HG02610 (cell line): ENCODE results near the gene SCYL1.

ENCODE experiments used
- ATAC-seq: cut with Tn5 transposase; IDR thresholded peaks from one replicate; pipeline ENCODE4 v1.9.1; 2021; ENCODE audit warnings: mild to moderate bottlenecking, moderate library complexity; ENCODE audit not compliant: unreplicated experiment

SCYL1 gene

DNA sequence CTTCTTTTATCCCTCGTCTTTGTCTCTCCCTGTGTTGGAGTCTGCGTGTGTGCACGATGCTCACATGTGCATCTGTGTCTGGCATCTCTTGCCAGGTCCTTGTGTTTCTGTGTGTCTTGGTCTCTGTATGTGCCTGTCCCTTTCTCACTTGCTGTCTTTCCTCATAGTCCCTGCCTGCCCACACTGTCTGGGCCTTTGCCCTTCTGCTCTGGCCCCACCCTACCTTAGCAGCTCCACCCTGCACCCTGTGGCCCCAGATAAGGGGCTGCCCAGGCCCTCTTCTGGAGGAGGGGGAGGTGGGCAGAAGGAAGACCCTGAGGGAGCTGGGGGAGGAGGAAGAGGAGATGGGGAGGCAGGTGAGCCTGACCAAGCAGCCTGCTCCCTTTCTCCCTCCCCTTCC, 53.8 kb downstream of the SCYL1 start:
- ATAC-seq: no peak

GRCh38 chr11:65579291-65579690, 54.4 kb downstream of the SCYL1 start:
- no peak for ATAC-seq

DNA sequence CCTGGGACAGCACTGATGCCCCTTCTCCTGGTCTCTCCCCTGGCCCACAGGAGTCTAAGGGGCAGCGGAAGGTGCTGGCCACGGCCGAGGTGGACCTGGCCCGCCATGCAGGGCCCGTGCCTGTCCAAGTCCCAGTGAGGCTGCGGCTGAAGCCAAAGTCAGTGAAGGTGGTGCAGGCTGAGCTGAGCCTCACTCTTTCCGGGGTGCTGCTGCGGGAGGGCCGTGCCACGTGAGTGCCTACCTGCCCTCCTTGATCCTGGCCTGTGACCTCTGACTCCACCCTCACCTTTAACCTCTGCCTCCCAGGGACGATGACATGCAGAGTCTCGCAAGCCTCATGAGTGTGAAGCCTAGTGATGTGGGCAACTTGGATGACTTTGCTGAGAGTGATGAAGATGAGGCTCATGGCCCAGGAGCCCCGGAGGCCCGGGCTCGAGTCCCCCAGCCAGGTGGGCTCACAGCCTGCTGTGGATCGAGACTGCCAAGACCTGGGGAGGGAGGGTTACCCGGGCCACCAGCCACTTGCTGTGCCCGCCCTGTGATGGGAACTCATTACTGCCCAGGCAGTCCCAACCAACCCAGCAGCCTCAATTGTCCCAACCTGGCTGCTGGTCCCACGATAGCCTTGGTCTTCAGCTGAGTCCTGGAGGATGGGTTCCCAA, 55.3 kb downstream of the SCYL1 start:
- ATAC-seq: no peak

DNA sequence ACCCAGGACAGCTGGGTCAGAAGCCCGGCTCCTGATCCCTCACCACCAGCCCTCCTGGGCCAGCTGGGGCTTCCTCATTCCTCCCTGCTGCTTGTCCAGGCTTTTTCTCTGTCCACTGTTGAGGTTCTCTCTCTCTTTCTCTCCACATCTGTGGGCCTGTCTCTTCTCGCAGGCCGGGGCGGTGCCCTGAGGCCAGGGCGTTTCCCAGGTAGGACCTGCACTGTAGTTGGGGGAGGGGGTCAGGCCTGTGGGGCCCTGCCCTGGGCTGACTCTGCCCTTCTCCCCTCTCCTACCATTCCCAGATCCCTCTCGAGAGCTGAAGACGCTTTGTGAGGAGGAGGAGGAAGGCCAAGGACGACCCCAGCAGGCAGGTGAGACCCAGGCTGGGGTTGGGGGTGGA, 55.9 kb downstream of the SCYL1 start:
- ATAC-seq: no peak

DNA sequence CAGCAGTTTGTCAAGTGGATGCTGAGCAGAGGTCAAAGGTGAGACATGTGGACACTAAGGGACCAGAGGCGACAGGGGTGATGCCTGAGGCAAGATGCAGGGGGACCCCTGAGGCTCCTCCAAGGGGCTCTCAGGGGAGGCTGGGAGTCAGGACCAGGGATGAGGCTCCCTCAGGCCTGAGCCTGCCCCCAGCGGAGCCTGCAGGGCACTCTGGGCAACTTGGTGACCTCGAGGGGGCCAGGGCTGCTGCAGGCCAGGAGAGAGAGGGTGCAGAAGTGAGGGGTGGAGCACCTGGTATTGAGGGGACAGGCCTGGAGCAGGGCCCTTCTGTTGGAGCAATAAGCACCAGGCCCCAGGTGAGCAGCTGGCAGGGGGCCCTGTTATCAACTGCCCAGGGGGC, 57.0 kb downstream of the SCYL1 start:
- no peak for ATAC-seq

GRCh38 chr11:65583589-65583988, 58.7 kb downstream of the SCYL1 start:
- ATAC-seq: no peak

DNA sequence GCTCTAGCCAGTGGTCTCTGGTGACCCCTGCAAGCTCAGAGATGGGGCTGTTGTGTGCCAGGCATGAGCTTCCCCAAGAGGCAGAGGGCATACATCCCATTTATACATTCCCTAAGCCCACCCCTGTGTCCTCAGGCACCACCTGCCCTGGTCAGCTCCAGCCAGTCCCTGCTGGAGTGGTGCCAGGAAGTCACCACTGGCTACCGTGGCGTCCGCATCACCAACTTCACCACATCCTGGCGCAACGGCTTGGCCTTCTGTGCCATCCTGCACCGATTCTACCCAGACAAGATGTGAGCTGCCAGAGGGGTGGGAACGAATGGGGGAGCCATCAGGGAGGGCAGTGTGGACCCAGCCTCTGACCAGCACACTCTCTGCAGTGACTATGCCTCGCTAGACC, 59.2 kb downstream of the SCYL1 start:
- ATAC-seq: no peak

DNA sequence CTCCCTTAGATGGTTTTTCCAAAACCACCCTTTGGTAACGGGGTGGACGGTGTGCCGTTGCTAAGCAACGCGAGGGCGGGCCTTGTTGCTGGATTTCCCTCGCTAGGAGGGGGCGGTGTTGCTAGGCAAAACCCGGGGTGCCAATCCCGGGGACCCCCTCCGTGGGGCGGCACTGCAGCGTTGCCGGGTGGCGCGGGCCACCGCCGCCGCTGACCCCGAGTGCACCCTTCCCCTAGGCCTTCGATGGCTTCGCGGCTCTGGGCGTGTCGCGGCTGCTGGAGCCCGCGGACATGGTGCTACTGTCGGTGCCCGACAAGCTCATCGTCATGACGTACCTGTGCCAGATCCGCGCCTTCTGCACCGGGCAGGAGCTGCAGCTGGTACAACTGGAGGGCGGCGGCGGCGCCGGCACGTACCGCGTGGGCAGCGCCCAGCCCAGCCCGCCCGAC, 59.9 kb downstream of the SCYL1 start:
- ATAC-seq: no peak

GRCh38 chr11:65585396-65586246, 60.7 kb downstream of the SCYL1 start:
- no peak for ATAC-seq

- no peak for ATAC-seq
Measured at GRCh38 chr11:65586247-65586630, 61.4 kb downstream of the SCYL1 start.

DNA sequence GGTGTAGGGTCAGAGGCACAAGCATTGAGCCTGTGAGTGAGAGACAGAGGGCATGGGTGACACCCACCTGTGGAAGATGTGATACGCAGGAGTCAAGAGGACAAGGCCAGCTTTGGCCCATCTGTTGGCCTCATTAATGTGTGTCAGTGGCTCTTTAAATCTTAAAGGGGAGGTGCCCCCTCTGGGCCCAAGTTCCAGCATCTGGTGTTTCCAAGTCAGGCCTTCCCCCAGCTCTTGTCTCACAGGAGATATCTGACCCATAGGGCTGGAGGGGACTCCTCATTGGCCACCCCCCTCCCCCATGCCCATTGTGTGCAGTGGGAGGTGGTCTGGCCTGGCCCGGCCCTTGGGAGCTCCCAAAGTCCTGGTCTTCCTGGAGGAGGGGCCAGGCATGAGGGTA, 61.8 kb downstream of the SCYL1 start:
- ATAC-seq: no peak
